ENCODE measurements around the gene SLC1A3.

SLC1A3 gene

DNA sequence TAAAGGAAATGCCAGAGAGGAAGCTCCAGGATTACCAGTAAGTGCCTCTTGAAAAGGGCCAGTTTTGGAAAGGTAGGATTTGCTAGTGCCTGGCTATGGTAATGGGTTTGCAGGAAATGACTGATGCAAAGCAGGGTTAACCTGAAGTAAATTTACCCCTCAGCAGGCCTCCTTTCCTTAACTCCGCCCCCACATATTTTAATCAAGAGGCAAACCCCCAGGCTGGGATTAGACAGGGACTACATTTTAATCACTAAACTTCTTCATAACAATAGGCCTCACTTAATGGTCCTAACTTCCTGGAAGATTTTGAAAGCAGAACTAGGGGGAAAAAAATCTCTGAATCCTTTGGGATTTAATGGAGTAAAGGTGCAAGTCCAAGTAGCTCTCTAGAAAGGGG, 10.2 kb upstream of the SLC1A3 start:
- TF ChIP-seq, protein P1, sequence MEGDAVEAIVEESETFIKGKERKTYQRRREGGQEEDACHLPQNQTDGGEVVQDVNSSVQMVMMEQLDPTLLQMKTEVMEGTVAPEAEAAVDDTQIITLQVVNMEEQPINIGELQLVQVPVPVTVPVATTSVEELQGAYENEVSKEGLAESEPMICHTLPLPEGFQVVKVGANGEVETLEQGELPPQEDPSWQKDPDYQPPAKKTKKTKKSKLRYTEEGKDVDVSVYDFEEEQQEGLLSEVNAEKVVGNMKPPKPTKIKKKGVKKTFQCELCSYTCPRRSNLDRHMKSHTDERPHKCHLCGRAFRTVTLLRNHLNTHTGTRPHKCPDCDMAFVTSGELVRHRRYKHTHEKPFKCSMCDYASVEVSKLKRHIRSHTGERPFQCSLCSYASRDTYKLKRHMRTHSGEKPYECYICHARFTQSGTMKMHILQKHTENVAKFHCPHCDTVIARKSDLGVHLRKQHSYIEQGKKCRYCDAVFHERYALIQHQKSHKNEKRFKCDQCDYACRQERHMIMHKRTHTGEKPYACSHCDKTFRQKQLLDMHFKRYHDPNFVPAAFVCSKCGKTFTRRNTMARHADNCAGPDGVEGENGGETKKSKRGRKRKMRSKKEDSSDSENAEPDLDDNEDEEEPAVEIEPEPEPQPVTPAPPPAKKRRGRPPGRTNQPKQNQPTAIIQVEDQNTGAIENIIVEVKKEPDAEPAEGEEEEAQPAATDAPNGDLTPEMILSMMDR (IDR thresholded peaks at IDR 0.05; ENCODE audit: unreplicated experiment in 3 of 3) = no peak
- Mint-ChIP-seq H3K27me3 (ENCODE audit: low read depth) (peaks cover 7% of the 10 kb centered on the region), H3K27ac (no peak overlapping the region), H3K4me3 (no peak overlapping the region), H3K4me1 (peaks cover 14% of the 10 kb centered on the region), H3K36me3 (ENCODE audit: low read depth) (no peaks in the 10 kb centered on the region), H3K9me3 (peaks cover 3% of the 10 kb centered on the region)

DNA sequence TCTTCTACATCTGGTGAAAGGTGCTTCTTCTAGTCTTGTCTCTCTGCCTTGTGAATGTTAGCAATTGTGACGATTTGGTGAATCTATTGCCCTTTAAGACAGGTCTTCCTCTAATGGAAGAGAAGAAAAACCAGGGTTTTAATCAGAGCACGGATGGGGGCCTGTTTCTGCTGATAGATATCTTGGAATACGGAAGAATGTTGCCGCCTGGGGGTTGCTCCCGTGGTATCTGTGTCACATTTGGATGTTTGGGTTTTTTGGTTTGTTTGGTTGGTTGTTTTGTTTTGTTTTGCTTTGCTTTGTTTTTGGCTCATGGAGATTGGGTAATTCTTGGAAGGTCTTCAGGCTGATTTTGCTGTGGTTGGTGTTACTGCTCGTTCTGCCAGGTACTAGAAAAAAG, 9.7 kb upstream of the SLC1A3 start:
- H3K27ac Mint-ChIP-seq = no peak overlapping the region
- H3K4me3 Mint-ChIP-seq = no peak overlapping the region

DNA sequence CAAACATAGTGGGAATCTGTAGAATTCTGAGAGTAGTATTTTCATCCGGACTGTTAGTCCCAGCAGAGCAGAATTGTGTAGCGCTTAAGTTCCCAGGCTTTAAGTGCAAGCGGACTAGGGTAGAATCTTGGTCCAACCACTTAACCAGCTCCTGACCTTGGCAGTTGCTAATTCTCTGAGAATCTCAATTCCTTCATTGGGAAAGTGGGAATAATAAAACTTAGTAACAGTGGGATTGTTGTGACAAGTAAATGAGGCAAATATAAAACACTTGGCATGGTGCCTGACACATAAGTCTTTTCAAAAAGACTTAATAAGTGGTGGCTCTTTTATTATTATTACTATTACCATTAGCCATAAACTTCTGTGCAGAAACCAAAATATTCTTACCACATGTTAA, 8.4 kb upstream of the SLC1A3 start:
- H3K4me1 Mint-ChIP-seq = peaks cover 12% of the 10 kb centered on the region
- peaks cover 3% of the 10 kb centered on the region for H3K9me3 Mint-ChIP-seq
- peaks cover 6% of the 10 kb centered on the region for H3K27me3 Mint-ChIP-seq (ENCODE audit: low read depth)
- no peak overlapping the region for H3K4me3 Mint-ChIP-seq
- TF ChIP-seq, protein P1 (IDR thresholded peaks at IDR 0.05; ENCODE audit: unreplicated experiment in 3 of 3) = no peak
- H3K27ac Mint-ChIP-seq = peak overlapping the region in 2 of 3 experiments; percentile 14 to 75
- H3K36me3 Mint-ChIP-seq (ENCODE audit: low read depth) = no peaks in the 10 kb centered on the region

More for the DNA sequence above, 9.7 kb upstream of the SLC1A3 start:
- peaks cover 12% of the 10 kb centered on the region for H3K4me1 Mint-ChIP-seq
- H3K27me3 Mint-ChIP-seq (ENCODE audit: low read depth) = peaks cover 6% of the 10 kb centered on the region
- H3K9me3 Mint-ChIP-seq = peaks cover 3% of the 10 kb centered on the region
- TF ChIP-seq, protein P1 (IDR thresholded peaks at IDR 0.05; ENCODE audit: unreplicated experiment in 3 of 3) = no peak
- no peaks in the 10 kb centered on the region for H3K36me3 Mint-ChIP-seq (ENCODE audit: low read depth)

DNA sequence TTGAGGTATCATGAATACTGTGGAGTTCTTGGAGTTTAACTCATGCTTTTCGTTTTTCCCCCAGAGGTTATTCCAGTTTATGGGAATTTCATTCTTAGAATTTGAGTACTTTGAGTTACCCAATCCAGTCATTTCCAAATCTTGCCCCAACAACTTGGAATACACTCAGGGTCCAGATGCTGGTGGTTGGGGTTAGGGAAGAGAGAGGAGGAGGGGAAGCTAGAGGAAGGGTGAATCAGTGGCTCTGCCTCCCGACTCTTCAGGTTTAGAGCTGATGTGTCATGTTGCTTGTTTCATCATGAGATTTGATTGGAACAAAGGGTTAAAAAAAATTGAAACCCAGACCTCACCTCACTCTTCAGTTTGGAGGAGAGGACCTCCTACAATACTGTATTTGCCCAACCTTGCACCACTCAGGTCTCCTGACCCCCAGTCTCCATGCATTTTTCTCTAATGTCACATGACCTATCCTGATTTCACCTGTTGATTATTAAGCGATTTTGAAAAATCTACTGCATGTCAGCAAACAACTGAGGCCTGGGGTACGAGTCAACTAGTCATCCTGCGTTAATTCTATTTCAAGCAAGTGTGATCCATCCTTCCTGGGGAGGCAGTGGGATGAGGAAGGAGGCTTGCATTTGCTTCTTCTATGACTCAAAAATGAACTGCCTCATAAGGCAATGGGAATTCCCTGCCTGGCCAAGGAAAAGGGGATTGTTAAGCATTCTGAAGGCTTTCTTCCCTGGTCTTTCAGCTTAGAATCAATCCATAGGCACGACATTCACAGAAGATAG, 6.2 kb upstream of the SLC1A3 start:
- TF ChIP-seq, protein P1 (IDR thresholded peaks at IDR 0.05; ENCODE audit: unreplicated experiment in 3 of 3) = no peak
- Mint-ChIP-seq H3K36me3 (ENCODE audit: low read depth) (no peaks in the 10 kb centered on the region), H3K27ac (peak overlapping the region in 1 of 3 experiments; percentile 17), H3K4me1 (peaks cover 19% of the 10 kb centered on the region), H3K27me3 (ENCODE audit: low read depth) (peaks cover 6% of the 10 kb centered on the region), H3K9me3 (peaks cover 3% of the 10 kb centered on the region), H3K4me3 (no peak overlapping the region)

DNA sequence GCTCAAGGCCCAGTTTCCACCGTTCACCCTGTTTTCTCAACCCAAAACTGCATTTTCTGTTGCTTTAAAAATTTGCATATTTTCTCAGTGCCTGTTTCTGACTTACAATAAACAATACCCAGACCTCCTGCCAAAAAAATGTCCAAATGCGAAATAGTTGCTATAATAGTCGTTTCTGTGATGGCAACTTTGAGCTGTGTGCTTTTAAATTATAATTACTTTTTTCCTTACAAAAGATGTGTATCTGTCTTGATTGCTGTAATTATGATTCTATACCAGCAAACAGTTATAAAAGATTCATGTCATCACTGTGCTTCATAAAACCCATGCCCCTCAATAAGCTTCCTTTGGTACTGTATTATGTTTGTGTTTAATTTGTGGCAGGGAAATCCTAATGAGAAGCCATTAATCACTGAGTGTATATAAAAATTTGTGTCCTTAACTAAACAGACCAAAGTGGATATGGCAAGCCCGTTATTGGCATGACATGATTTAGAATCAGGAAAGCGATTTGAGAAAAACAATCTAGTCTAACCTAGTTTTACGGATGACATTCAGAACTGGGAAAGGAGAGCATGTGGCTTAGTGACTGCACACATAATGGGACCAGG, 5.4 kb upstream of the SLC1A3 start:
- H3K9me3 Mint-ChIP-seq = peaks cover 3% of the 10 kb centered on the region
- peaks cover 6% of the 10 kb centered on the region for H3K27me3 Mint-ChIP-seq (ENCODE audit: low read depth)
- no peak overlapping the region for H3K4me3 Mint-ChIP-seq
- peaks cover 21% of the 10 kb centered on the region for H3K4me1 Mint-ChIP-seq
- H3K36me3 Mint-ChIP-seq (ENCODE audit: low read depth) = no peaks in the 10 kb centered on the region
- H3K27ac Mint-ChIP-seq = peak overlapping the region in 1 of 3 experiments; percentile 24
- TF ChIP-seq, protein P1 (IDR thresholded peaks at IDR 0.05; ENCODE audit: unreplicated experiment in 3 of 3) = no peak
